IPS-20b (cell line): ENCODE data around the gene FLNC.

Source experiments
- H3K27ac ChIP-seq: one replicate; pipeline ENCODE4 v1.5.1; 2013; ENCODE audit warnings: low read length
- H3K27me3 ChIP-seq: 2 replicates; pipeline ENCODE4 v1.6.1; 2013; ENCODE audit warnings: mild to moderate bottlenecking, low read length, inconsistent platforms; ENCODE audit not compliant: insufficient read depth
- H3K36me3 ChIP-seq: 2 replicates; pipeline ENCODE4 v1.6.1; 2013; ENCODE audit warnings: low read depth, mild to moderate bottlenecking, inconsistent platforms, low read length, moderate library complexity; ENCODE audit not compliant: insufficient read depth
- H3K4me1 ChIP-seq: 2 replicates; pipeline ENCODE4 v1.6.1; 2013; ENCODE audit warnings: mild to moderate bottlenecking, control low read depth, inconsistent platforms, low read length, moderate library complexity; ENCODE audit not compliant: insufficient read depth
- H3K4me3 ChIP-seq: 2 replicates; pipeline ENCODE4 v1.5.1; 2013; ENCODE audit warnings: mild to moderate bottlenecking, low read length, inconsistent platforms
- H3K9ac ChIP-seq: 2 replicates; pipeline ENCODE4 v1.6.1; 2013; ENCODE audit warnings: low read depth, mild to moderate bottlenecking, inconsistent platforms, low read length, moderate library complexity
- H3K9me3 ChIP-seq: 2 replicates; pipeline ENCODE4 v1.6.1; 2013; ENCODE audit warnings: mild to moderate bottlenecking, low read depth, low read length, inconsistent platforms; ENCODE audit not compliant: insufficient read depth

FLNC gene

GRCh38 chr7:128895320-128895719 is 65.1 kb downstream of the FLNC start:
- Histone ChIP-seq H3K4me3 (no peak overlapping the region), H3K27ac (no peak overlapping the region), H3K4me1 (no peaks in the 10 kb centered on the region), H3K9ac (no peak overlapping the region), H3K9me3 (peaks cover 8% of the 10 kb centered on the region), H3K36me3 (0 out of 2 replicates have a peak, but pooled peaks cover 3% of the 10 kb centered on the region), H3K27me3 (peaks cover 12% of the 10 kb centered on the region)

- no peak overlapping the region for H3K27ac ChIP-seq
- no peak overlapping the region for H3K4me3 ChIP-seq
- no peaks in the 10 kb centered on the region for H3K4me1 ChIP-seq
- H3K9ac ChIP-seq, result no peak overlapping the region
- peaks cover 8% of the 10 kb centered on the region for H3K9me3 ChIP-seq
- 0 out of 2 replicates have a peak, but pooled peaks cover 3% of the 10 kb centered on the region for H3K36me3 ChIP-seq
- H3K27me3 ChIP-seq, result no peaks in the 10 kb centered on the region
Measured at GRCh38 chr7:128899392-128899791, 69.2 kb downstream of the FLNC start.

GRCh38 chr7:128900237-128900636 is 70.0 kb downstream of the FLNC start:
- Histone ChIP-seq H3K9ac (no peak overlapping the region), H3K36me3 (0 out of 2 replicates have a peak, but pooled peaks cover 3% of the 10 kb centered on the region), H3K27me3 (no peaks in the 10 kb centered on the region), H3K9me3 (peaks cover 8% of the 10 kb centered on the region), H3K4me3 (no peak overlapping the region), H3K4me1 (no peaks in the 10 kb centered on the region), H3K27ac (no peak overlapping the region)

- H3K36me3 ChIP-seq, result 0 out of 2 replicates have a peak, but pooled peaks cover 3% of the 10 kb centered on the region
- peaks cover 8% of the 10 kb centered on the region for H3K9me3 ChIP-seq
- H3K9ac ChIP-seq, result no peak overlapping the region
- H3K27me3 ChIP-seq, result no peaks in the 10 kb centered on the region
- no peak overlapping the region for H3K4me3 ChIP-seq
- H3K4me1 ChIP-seq, result no peaks in the 10 kb centered on the region
- H3K27ac ChIP-seq, result no peak overlapping the region
Measured at GRCh38 chr7:128902761-128903585, 72.8 kb downstream of the FLNC start.

- Histone ChIP-seq H3K9ac (no peak overlapping the region), H3K9me3 (peaks cover 8% of the 10 kb centered on the region), H3K27ac (no peak overlapping the region)
Measured at GRCh38 chr7:128903621-128904361, 73.6 kb downstream of the FLNC start.

DNA sequence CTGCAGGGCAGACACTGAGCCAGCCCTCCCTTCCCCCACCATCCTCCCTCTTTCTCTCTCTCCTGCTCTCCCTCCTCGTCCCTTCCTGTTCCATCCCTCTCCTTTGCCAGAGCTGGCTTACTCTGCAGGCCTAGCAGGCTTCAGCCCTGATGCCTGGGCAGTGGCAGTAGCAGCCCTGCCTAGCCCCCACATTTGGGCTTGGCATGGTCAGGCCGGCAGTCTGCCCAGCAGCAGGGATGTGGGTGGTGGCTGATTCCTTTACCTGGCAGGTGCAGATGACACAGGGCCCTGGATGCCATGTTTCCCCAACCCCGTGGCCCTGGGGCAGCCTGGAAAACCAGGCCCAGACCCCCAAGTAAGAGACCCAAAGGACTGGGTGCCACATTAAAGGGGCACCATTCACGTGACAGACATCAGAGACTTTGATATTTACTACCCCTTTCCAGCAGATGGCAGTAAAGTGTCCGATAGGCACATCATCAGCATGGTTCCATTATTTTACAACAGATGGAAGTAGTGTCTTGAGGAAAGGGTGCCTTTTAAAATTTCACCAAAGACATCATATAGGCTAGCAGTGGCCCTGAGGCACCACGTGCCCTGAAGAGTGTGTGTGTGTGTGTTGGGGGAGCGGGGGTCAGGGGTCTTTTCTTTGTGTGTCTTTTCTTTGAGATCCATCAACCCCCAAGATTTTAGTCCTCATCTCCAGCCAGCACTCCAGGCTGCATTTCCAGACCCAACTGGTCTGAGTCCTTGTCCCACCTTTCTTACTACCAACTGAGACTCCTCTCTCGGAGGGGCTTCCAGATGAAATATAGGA is 74.4 kb downstream of the FLNC start:
- H3K9ac ChIP-seq, result no peak overlapping the region

More at GRCh38 chr7:128903621-128904361, 73.6 kb downstream of the FLNC start:
- H3K36me3 ChIP-seq, result 0 out of 2 replicates have a peak, but pooled peaks cover 3% of the 10 kb centered on the region
- no peaks in the 10 kb centered on the region for H3K4me1 ChIP-seq
- peaks cover under 1% of the 10 kb centered on the region; the same call in 1 of the 2 replicates for H3K27me3 ChIP-seq
- H3K4me3 ChIP-seq, result no peak overlapping the region

DNA sequence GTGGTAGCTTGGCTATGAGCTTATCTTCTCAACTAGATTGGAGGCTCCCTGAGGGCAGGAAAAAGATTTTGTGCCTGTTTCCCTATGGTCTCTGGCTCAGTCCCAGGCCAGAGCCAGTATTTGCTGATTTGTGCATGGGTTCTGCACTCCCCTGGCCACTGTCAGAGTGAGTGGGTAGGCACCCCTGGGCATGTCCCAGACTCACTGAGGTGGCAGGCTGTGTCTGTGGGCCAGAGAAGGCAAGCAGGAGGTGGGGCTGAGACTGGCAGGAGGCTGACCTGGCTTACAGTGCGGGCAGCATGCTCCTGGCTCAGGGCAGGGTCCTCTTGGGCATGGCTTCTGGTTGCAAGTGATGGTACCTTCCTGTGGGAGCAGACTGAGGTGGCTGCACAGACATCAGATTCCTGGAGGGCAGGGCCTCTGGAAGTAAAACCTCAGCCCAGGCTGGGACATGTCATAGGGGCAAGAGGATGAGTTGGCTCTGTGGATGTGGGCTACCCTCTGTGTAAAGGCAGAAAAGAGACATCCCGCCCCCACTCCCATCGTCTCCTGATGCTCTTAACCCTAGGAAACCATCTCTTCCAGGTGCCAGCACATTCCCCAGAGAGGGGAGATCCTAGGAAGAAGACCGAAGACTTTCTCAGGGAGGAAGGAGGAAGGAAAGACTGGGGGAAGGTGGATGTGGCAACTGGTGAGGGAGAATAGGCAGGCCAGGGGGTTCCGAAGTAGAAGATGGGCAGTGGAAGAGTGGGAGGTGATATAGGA is 76.0 kb downstream of the FLNC start:
- H3K4me1 ChIP-seq, result peaks cover 5% of the 10 kb centered on the region; the same call in 1 of the 2 replicates
- no peak overlapping the region for H3K4me3 ChIP-seq

More for the DNA sequence above, 74.4 kb downstream of the FLNC start:
- Histone ChIP-seq H3K4me3 (no peak overlapping the region), H3K4me1 (no peaks in the 10 kb centered on the region), H3K9me3 (peaks cover 1% of the 10 kb centered on the region), H3K27ac (no peak overlapping the region), H3K36me3 (no peaks in the 10 kb centered on the region), H3K27me3 (peaks cover 9% of the 10 kb centered on the region; the same call in 1 of the 2 replicates)

DNA sequence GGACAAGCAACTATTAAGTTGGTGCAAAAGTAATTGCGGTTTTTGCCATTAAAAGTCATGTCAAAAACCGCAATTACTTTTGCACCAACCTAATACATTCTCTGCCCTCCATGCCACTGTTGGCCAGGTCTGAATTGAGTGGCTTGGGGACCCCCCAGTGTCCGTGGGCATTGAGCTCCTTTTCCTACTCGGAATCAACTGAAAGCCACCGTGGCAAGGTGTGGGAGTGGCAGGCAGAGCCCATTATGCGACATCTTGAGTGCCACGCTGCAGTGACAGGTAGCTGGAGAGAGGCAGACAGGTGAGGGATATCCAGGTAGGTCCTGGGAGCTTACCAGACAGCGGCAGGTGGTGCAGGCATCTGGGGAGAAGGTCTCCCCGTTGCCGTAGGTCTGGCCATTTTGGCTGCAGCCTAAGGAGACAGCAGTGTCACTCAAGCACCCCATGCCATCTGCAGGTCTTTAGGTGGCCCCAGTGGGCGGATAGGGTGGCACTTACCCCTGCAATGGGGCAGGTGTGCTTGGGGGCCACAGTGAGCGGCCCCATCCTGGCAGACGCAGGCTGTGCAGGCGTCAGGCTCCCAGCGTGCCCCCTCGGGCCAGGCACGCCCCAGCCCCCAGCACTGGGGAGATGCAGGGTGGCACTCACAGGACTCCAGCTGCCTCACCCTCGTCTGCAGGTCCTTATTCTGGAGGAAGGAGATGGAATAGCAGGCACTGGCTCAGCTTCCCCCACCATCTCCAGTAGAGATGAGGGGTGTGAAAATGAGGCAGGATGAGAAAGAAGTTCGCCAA is 76.8 kb downstream of the FLNC start:
- Histone ChIP-seq H3K27me3 (peaks cover 25% of the 10 kb centered on the region), H3K9me3 (no peaks in the 10 kb centered on the region)

More for the DNA sequence above, 76.0 kb downstream of the FLNC start:
- Histone ChIP-seq H3K27ac (no peak overlapping the region), H3K9me3 (no peaks in the 10 kb centered on the region), H3K9ac (no peak overlapping the region), H3K36me3 (no peaks in the 10 kb centered on the region), H3K27me3 (peaks cover 25% of the 10 kb centered on the region)

More for the DNA sequence above, 76.8 kb downstream of the FLNC start:
- H3K4me1 ChIP-seq, result peaks cover 7% of the 10 kb centered on the region; the same call in 1 of the 2 replicates
- no peaks in the 10 kb centered on the region for H3K36me3 ChIP-seq
- no peak overlapping the region for H3K4me3 ChIP-seq
- no peak overlapping the region for H3K27ac ChIP-seq
- no peak overlapping the region for H3K9ac ChIP-seq
